Kidney epithelial cell (primary cell): ENCODE data around the gene NIM1K. TPM values are rescaled to one million over a fixed set of nuclear protein-coding genes. Genes with fewer than 3 reads are reported as not detected.

Experiments used
- DNase-seq: peaks from one replicate; pipeline ENCODE4 v3.0.0-alpha.2; 2010; ENCODE audit warnings: low read depth
- H3K27me3 ChIP-seq: 2 replicates; pipeline ENCODE4 v1.6.0; 2011; ENCODE audit warnings: low read length; ENCODE audit not compliant: control insufficient read depth, insufficient read depth
- H3K36me3 ChIP-seq: 2 replicates; pipeline ENCODE4 v1.5.1; 2011; ENCODE audit warnings: low read length; ENCODE audit not compliant: control insufficient read depth, insufficient read depth
- H3K4me3 ChIP-seq: 2 replicates; pipeline ENCODE4 v1.5.1; 2011; ENCODE audit warnings: low read depth, mild to moderate bottlenecking, control low read depth, low read length
- CTCF ChIP-seq: IDR thresholded peaks from 2 replicates; pipeline ENCODE4 v1.5.1; 2011; ENCODE audit warnings: mild to moderate bottlenecking, moderate library complexity, low read length, control low read depth, inconsistent platforms; ENCODE audit not compliant: insufficient read depth, poor library complexity, severe bottlenecking
- total RNA-seq: library from RNA; depleted of rRNA; stranded (reverse); fragments of >200 nt; gene quantifications from 2 replicates; pipeline ENCODE4 v1.2.3, GENCODE V29; 2015

Gene NIM1K
- total RNA-seq, 1 donor from 2014 or later, result 0.21 TPM

GRCh38 chr5:43150748-43151147 is 41.3 kb upstream of the NIM1K start:
- DNase-seq, result no peak
- H3K36me3 ChIP-seq, result no peaks in the 10 kb centered on the region
- no peaks in the 10 kb centered on the region for H3K27me3 ChIP-seq
- H3K4me3 ChIP-seq, result no peak overlapping the region
- TF ChIP-seq CTCF, result no peak

GRCh38 chr5:43152946-43153345 is 39.1 kb upstream of the NIM1K start:
- no peaks in the 10 kb centered on the region for H3K27me3 ChIP-seq
- no peak for DNase-seq
- no peak for TF ChIP-seq CTCF
- no peak overlapping the region for H3K4me3 ChIP-seq
- no peaks in the 10 kb centered on the region for H3K36me3 ChIP-seq

- DNase-seq, result no peak
- no peaks in the 10 kb centered on the region for H3K27me3 ChIP-seq
- no peaks in the 10 kb centered on the region for H3K36me3 ChIP-seq
- no peak for TF ChIP-seq CTCF
- no peak overlapping the region for H3K4me3 ChIP-seq
Observed at GRCh38 chr5:43154469-43154868, 37.6 kb upstream of the NIM1K start.

- DNase-seq, result no peak
- Histone ChIP-seq H3K4me3 (no peak overlapping the region), H3K36me3 (no peaks in the 10 kb centered on the region), H3K27me3 (no peaks in the 10 kb centered on the region)
- TF ChIP-seq CTCF, result no peak
Observed at GRCh38 chr5:43155394-43156096, 36.5 kb upstream of the NIM1K start.

GRCh38 chr5:43156388-43156787 is 35.6 kb upstream of the NIM1K start:
- H3K27me3 ChIP-seq, result no peaks in the 10 kb centered on the region
- no peak overlapping the region for H3K4me3 ChIP-seq
- DNase-seq, result no peak
- TF ChIP-seq CTCF, result no peak
- no peaks in the 10 kb centered on the region for H3K36me3 ChIP-seq

GRCh38 chr5:43157068-43157467 is 35.0 kb upstream of the NIM1K start:
- TF ChIP-seq CTCF, result no peak
- no peak overlapping the region for H3K4me3 ChIP-seq
- no peaks in the 10 kb centered on the region for H3K36me3 ChIP-seq
- H3K27me3 ChIP-seq, result no peaks in the 10 kb centered on the region
- DNase-seq, result no peak
